ENCODE data around the gene ZDHHC17.
A peak's percentile ranks its signal among the peaks of the same experiment; 100 is the strongest.
"Not testable (repeated sequence)": the region's sequence is repeated elsewhere in the genome, so short reads cannot be mapped to it uniquely, and the experiment has no call there.

ZDHHC17 gene

GRCh38 chr12:76763746-76764675 is at the start of gene ZDHHC17:
Gene ZDHHC17, plus strand, starts transcription at chr12:76764115. Its CDS starts 122 bp downstream, at chr12:76764237.
- DNase-seq (ENCODE audit: low spot score) = peak; percentile 88

DNA sequence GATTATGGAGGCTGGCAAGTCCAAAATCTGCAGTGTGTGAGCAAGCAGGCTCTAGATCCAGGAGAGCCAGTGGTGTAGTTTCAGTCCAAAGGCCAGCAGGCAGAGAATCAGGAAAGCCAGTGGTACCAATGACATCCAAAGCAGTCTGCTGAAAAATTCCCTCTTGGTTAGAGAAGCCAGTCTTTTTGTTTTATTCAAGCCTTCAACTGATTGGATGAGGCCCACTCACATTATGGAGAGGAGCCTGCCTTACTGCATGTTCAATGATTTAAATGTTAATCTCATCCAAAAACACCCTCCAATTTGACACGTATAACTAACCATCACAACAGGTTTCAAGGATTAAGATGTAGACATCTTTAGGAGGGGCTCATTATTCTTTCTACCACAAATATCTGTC is 49.5 kb upstream of the ZDHHC17 start:
- DNase-seq (ENCODE audit: low spot score) = no peak

- no peak for DNase-seq (ENCODE audit: low spot score)
These were observed 49.1 kb upstream of the ZDHHC17 start for GRCh38 chr12:76714861-76715260.

DNA sequence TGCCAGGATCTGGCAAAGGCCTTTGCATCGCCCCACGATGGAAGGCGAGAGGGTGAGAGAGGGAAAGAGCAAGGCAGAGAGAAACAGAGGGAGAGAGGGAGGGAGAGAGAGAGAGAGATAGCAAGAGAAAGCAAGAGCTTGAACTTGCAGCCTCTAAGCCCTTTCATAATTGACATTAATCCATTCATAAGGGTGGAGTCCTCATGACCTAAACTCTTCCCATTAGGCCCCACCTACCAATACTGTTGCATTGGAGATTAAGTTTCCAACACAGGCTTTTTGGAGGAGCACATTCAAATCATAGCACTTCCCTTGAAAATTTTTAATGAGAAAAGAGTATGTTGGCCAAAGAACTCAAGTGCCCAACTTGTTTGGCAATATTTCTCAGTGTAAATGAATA is 48.6 kb upstream of the ZDHHC17 start:
- no peak for DNase-seq (ENCODE audit: low spot score)

- no peak for DNase-seq (ENCODE audit: low spot score)
These were observed 46.6 kb upstream of the ZDHHC17 start for GRCh38 chr12:76717314-76717713.

GRCh38 chr12:76719171-76720041 is 44.5 kb upstream of the ZDHHC17 start:
- no peak for DNase-seq (ENCODE audit: low spot score)

GRCh38 chr12:76720068-76720467 is 43.8 kb upstream of the ZDHHC17 start:
- no peak for DNase-seq (ENCODE audit: low spot score)

- DNase-seq (ENCODE audit: low spot score) = peak; percentile 67
These were observed 37.3 kb upstream of the ZDHHC17 start for GRCh38 chr12:76726626-76727025.

- not testable (repeated sequence) for DNase-seq (ENCODE audit: low spot score)
These were observed 31.7 kb upstream of the ZDHHC17 start for GRCh38 chr12:76732188-76732587.

- not testable (repeated sequence) for DNase-seq (ENCODE audit: low spot score)
These were observed 26.2 kb upstream of the ZDHHC17 start for GRCh38 chr12:76737689-76738088.

- DNase-seq (ENCODE audit: low spot score) = no peak
These were observed 24.9 kb upstream of the ZDHHC17 start for GRCh38 chr12:76738824-76739579.

- no peak for DNase-seq (ENCODE audit: low spot score)
These were observed 24.0 kb upstream of the ZDHHC17 start for GRCh38 chr12:76739896-76740295.

- DNase-seq (ENCODE audit: low spot score) = no peak
These were observed 23.4 kb upstream of the ZDHHC17 start for GRCh38 chr12:76740501-76740900.

DNA sequence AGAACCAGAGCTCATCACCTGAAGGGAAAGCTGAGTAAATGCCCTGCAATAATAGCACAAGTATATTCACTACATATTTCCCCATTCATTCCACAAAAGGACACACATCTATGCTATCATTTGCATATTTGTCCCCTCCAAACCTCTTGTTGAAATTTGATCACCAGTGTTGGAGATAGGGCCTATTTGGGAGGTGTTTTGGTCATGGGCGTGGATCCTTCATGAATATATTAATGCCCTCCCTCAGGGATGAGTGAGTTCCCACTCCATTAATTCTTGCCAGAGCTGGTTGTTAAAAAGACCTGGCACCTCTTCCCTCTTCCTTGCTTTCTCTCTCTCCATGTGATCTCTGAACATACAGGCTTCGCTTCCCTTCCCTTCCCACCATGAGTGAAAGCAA is 18.6 kb upstream of the ZDHHC17 start:
- no peak for DNase-seq (ENCODE audit: low spot score)

DNA sequence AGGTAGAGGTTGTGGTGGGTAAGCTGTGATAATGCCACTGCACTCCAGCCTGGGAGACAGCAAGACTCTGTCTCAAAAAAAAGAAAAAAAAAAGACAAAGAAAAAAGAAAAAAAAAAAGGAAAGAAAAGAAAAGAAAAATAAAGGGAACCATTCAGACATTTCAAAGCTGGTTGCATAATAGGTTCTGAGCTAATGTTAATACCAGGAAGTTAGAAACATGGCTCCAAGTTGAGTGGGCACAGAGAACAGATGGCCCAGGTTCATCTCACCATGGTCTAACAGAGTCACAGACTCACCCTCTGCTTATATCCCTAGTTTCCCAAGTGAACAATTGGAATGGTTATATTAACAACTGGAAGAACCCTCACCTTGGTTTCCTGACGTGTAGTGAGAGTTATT is 17.4 kb upstream of the ZDHHC17 start:
- no peak for DNase-seq (ENCODE audit: low spot score)

DNA sequence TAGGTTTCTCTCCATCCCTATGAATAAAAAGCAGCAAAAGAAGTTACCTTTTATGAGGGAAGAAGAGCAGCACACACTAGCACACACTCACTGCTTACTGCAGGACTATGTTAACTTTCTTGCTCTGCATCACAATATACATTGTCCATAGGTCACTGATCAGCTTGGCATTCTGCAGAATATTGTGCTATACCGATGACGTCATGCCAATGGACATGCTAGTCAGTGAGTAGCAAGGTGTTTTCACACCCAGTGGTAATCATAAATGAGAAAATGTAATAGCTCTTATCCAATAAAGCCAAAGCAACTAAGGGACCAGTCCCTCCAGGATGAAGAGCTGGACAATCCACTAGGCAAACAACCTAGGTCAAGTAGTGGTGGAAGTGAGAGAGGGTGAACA is 16.7 kb upstream of the ZDHHC17 start:
- DNase-seq (ENCODE audit: low spot score) = no peak

DNA sequence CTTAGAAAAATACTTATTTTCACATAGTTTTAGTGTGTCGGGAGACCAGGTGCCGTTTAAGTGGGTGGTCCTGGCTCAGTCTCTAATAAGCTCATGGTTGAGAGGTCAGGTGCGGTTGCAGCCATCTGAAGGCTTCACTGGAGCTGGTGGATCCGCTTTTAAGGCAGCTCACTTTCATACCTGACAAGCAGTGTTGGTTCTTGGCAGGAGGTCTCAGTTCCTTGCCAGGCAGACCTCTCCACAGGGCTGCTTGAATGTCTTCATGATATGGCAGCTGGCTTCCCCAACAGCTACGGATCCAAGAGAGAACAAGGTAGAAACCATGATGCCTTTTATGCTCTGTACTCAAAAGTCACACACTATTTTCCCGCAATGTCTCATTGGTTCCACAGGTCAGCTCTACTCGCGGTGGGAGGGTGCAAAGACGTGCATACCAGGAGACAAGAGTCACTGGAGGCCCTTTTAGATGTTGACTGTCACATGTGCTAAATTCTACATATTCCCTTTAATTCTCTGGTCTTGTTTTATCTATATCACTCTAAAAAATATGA is 8.0 kb upstream of the ZDHHC17 start:
- DNase-seq (ENCODE audit: low spot score) = peak; percentile 12

GRCh38 chr12:76757694-76758093 is 6.2 kb upstream of the ZDHHC17 start:
- DNase-seq (ENCODE audit: low spot score) = no peak

GRCh38 chr12:76762601-76762980 is 1.3 kb upstream of the ZDHHC17 start:
- peak; percentile 18 for DNase-seq (ENCODE audit: low spot score)

- peak; percentile 52 for DNase-seq (ENCODE audit: low spot score)
These were observed 941 bp downstream of the ZDHHC17 start for GRCh38 chr12:76764856-76765255.

DNA sequence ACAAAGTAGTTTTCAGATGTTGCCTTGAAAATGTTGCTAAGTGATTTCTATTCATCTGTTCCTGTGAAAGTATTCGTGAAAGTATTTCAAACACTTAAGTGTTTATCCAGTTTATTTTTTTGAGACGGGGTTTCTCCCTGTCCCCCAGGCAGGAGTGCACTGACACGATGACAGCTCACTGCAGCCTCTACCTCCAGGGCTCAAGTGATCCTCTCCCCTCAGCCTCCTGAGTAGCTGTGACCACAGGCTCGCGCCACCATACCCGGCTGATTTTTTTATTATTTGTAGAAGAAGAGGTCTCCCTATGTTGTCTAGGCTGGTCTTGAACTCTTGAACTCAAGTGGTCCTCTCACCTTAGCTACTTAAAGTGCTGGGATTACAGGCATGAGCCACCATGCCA is 1.7 kb downstream of the ZDHHC17 start:
- DNase-seq (ENCODE audit: low spot score) = no peak

GRCh38 chr12:76766161-76766560 is 2.2 kb downstream of the ZDHHC17 start:
- DNase-seq (ENCODE audit: low spot score) = no peak
